GM12878 (cell line): ENCODE results near the gene MPV17. TPM values are rescaled to one million over a fixed set of nuclear protein-coding genes. Genes with fewer than 3 reads are reported as not detected.

Experiments
- ATAC-seq: fragments of 200-7000 bp; cut with Tn5 transposase; 3 replicates; pipeline ENCODE4 v1.9.1; 2020; ENCODE audit warnings: mild to moderate bottlenecking, moderate library complexity
- BruUV-seq: library from RNA; stranded (reverse); fragments of 400-500 nt; replicated peaks from 2 replicates; lab custom pipeline; 2021; lab: Mats Ljungman, UMichigan
- CTCF ChIA-PET: fragments of 300-600 bp; sonication (Branson Sonifier 250); formaldehyde crosslinking; extraction: SDS; loops from one replicate; lab custom pipeline; 2021; ENCODE audit warnings: inconsistent platforms; lab: Yijun Ruan, JAX
- POLR2A ChIA-PET: fragments of 350-600 bp; formaldehyde crosslinking; extraction: SDS; loops from one replicate; lab custom pipeline; 2021; ENCODE audit warnings: inconsistent platforms; lab: Charles Lee
- RAD21 ChIA-PET: fragments of 300-600 bp; sonication (Branson Sonifier 250); formaldehyde crosslinking; loops from one replicate; lab custom pipeline; 2023; ENCODE audit warnings: antibody characterized with exemption; ENCODE audit not compliant: unreplicated experiment; lab: Charles Lee
- SMC1A ChIA-PET: fragments of 300-600 bp; sonication (Branson Sonifier 250); formaldehyde crosslinking; loops from one replicate; lab custom pipeline; 2023; ENCODE audit not compliant: unreplicated experiment, uncharacterized antibody; lab: Charles Lee
- DNase-seq: peaks from one replicate; pipeline ENCODE4 v3.0.0-alpha.2; 2011; ENCODE audit warnings: low read depth, low spot score
- FAIRE-seq: peaks from 3 replicates; lab custom pipeline; 2011; peaks lifted over from hg19 to GRCh38; lab: Jason Lieb, UNC
- H2AFZ ChIP-seq: 2 replicates; pipeline ENCODE4 v1.6.0; 2011; ENCODE audit warnings: low read depth, low read length, control low read depth; ENCODE audit not compliant: control insufficient read depth
- H3K27ac ChIP-seq: 2 replicates; pipeline ENCODE4 v1.5.1; 2011; ENCODE audit warnings: control low read depth; ENCODE audit not compliant: control insufficient read depth, insufficient read depth
- H3K27me3 ChIP-seq, 2 experiments: replicated peaks in 1 of 2; 2 replicates each; pipeline versions ENCODE4 v1.6.0 to v1.6.1; 2011; ENCODE audit warnings: low read length in 1 of 2; ENCODE audit not compliant: control insufficient read depth in 2 of 2, insufficient read depth in 2 of 2
- H3K36me3 ChIP-seq, 2 experiments: 2 replicates each; pipeline ENCODE4 v1.5.1; 2011; ENCODE audit warnings: low read length in 1 of 2; ENCODE audit not compliant: control insufficient read depth in 2 of 2, insufficient read depth in 2 of 2
- H3K4me1 ChIP-seq: 2 replicates; pipeline ENCODE4 v1.6.1; 2011; ENCODE audit warnings: mild to moderate bottlenecking, low read length, moderate library complexity, mixed read lengths; ENCODE audit not compliant: control insufficient read depth, insufficient read depth
- H3K4me2 ChIP-seq: 2 replicates; pipeline ENCODE4 v1.6.0; 2011; ENCODE audit warnings: control low read depth; ENCODE audit not compliant: control insufficient read depth, insufficient read depth
- H3K4me3 ChIP-seq: fragments of 200-600 bp; sonication (generic); 2 replicates; pipeline ENCODE4 v1.5.1; 2016
- H3K79me2 ChIP-seq: 2 replicates; pipeline ENCODE4 v1.6.0; 2011; ENCODE audit warnings: low read length; ENCODE audit not compliant: control insufficient read depth, insufficient read depth
- H3K9ac ChIP-seq: 2 replicates; pipeline ENCODE4 v1.8.0; 2011; ENCODE audit warnings: low read length, control low read depth, mixed read lengths; ENCODE audit not compliant: control insufficient read depth, insufficient read depth
- H3K9me3 ChIP-seq: replicated peaks from 3 replicates; pipeline ENCODE4 v1.5.1; 2011; ENCODE audit warnings: mild to moderate bottlenecking, low read length; ENCODE audit not compliant: control insufficient read depth, insufficient read depth
- H4K20me1 ChIP-seq: 2 replicates; pipeline ENCODE4 v1.6.0; 2011; ENCODE audit not compliant: control insufficient read depth, insufficient read depth
- DPF2 ChIP-seq: fragments of 450-650 bp; IDR thresholded peaks from 2 replicates; pipeline ENCODE4 v1.6.1; 2017; ENCODE audit warnings: mild to moderate bottlenecking
- WGBS: methylation state at CpG from one replicate; pipeline ENCODE4 v1.1.6; 2016; ENCODE audit warnings: low lambda C conversion rate; ENCODE audit not compliant: insufficient replicate concordance, insufficient coverage; ENCODE audit errors: missing lambda C conversion rate; 5-methylcytosine and 5-hydroxymethylcytosine counted together
- in situ Hi-C: fragments of 300-500 bp; cut with MboI; formaldehyde crosslinking; loops from 9 replicates; pipeline ENCODE4 v1.14.3; 2018; ENCODE audit warnings: mixed read lengths
- intact Hi-C: fragments of 100-400 bp; cut with micrococcal nuclease; formaldehyde crosslinking; loops from one replicate; pipeline ENCODE4 v1.14.2; 2022; ENCODE audit not compliant: unreplicated experiment
- polyA plus RNA-seq, 11 experiments: library from polyadenylated mRNA; depleted of rRNA in 4 of 11; unstranded in 6 of 11; stranded (reverse) in 5 of 11; fragments of >200 nt; fragmentation: Nextera tagmentation in 4 of 11; fragmentation: Illumina TruSeq in 1 of 11; extraction: Ambion mirVana in 4 of 11; extraction: Trizol in 1 of 11; gene quantifications; 1 replicate in 1 of 11; 2 replicates in 10 of 11; pipeline versions ENCODE4 v1.2.1 to v1.2.3, GENCODE V29; 2011 to 2016; ENCODE audit warnings: inconsistent platforms in 2 of 11, missing spikeins in 2 of 11, low read depth in 1 of 11
- total RNA-seq, 4 experiments: library from RNA; depleted of rRNA in 3 of 4; stranded (reverse); fragments of >200 nt in 3 of 4; fragmentation: Illumina TruSeq in 1 of 4; extraction: Trizol in 1 of 4; gene quantifications; 2 replicates each; pipeline versions ENCODE4 v1.2.1 to v1.2.3, GENCODE V29; 2013 to 2021
- TF ChIP-seq, protein P1 (sequence below): fragments of 450-650 bp; IDR thresholded peaks from 2 replicates; pipeline ENCODE4 v1.6.1; 2018; ENCODE audit warnings: mild to moderate bottlenecking, low read depth, moderate library complexity; ENCODE audit not compliant: partially characterized antibody

MPV17 gene
- total and polyA plus RNA-seq, 10 of the 15 experiments (the other 5 are each of a cell fraction or from before 2014, with no cell fraction given): 63.4 to 143 (median 89.0) TPM

DNA sequence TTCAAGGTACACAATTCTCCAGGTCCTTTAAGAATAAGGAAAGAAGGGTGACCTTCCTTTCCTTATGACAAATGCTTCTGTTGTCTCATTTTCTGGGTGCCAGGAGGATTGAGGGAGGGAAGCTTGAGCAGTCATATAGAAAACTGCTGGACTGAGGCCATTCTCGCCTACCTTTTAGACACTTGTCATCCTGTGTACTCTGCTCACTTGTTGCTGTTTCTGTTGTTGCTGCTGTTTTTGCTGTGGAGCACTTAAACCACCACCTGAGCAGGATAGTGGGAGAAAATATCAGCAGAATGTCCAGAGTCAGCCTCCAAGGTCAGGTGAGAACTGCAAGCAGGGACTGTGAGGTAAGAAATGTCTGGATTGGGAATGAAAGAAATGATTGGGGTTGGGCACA lies 44.9 kb downstream of the MPV17 start:
- TF ChIP-seq, protein P1, sequence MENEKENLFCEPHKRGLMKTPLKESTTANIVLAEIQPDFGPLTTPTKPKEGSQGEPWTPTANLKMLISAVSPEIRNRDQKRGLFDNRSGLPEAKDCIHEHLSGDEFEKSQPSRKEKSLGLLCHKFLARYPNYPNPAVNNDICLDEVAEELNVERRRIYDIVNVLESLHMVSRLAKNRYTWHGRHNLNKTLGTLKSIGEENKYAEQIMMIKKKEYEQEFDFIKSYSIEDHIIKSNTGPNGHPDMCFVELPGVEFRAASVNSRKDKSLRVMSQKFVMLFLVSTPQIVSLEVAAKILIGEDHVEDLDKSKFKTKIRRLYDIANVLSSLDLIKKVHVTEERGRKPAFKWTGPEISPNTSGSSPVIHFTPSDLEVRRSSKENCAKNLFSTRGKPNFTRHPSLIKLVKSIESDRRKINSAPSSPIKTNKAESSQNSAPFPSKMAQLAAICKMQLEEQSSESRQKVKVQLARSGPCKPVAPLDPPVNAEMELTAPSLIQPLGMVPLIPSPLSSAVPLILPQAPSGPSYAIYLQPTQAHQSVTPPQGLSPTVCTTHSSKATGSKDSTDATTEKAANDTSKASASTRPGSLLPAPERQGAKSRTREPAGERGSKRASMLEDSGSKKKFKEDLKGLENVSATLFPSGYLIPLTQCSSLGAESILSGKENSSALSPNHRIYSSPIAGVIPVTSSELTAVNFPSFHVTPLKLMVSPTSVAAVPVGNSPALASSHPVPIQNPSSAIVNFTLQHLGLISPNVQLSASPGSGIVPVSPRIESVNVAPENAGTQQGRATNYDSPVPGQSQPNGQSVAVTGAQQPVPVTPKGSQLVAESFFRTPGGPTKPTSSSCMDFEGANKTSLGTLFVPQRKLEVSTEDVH: no peak
- no peak for TF ChIP-seq DPF2
- TF ChIP-seq, all 136 proteins: peak for 0
- Histone ChIP-seq H4K20me1 (no peaks in the 10 kb centered on the region), H3K36me3 (no peaks in the 10 kb centered on the region), H2AFZ (no peak overlapping the region), H3K79me2 (no peaks in the 10 kb centered on the region), H3K27ac (no peak overlapping the region), H3K9ac (no peak overlapping the region), H3K4me2 (no peak overlapping the region), H3K4me1 (no peaks in the 10 kb centered on the region), H3K4me3 (no peak overlapping the region), H3K27me3 (peaks cover 0 to 6% of the 10 kb centered on the region in 2 experiments; a peak in 2 of 4 replicates), H3K9me3 (no peaks in the 10 kb centered on the region)
- no peak for FAIRE-seq
- intact Hi-C loops (no loop called here), in situ Hi-C loops (no loop called here)
- ChIA-PET POLR2A (no interaction called here), SMC1A (interaction anchor here (3.9 kb wide), 1 partner anchor 25 kb away, joined by 17 read pairs; no protein-coding TSS in a partner anchor), RAD21 (interaction anchor here (0.6 to 3.4 kb wide), 4 partner anchors 27 to 179 kb away, joined by 3 to 39 read pairs (median 6); no protein-coding TSS in a partner anchor), CTCF (interaction anchor here (0.6 to 9.6 kb wide), 7 partner anchors 10 to 184 kb away, joined by 3 to 132 read pairs (median 18); no protein-coding TSS in a partner anchor)
- BruUV-seq: no TSS peak
- no peak for ATAC-seq
- no peak for DNase-seq
- WGBS: 0% methylated on average over 1 of the region's 1 CpG
